Lower lobe of right lung (tissue), 2 donors: ENCODE results near the gene SBF1. TPM values are rescaled to one million over a fixed set of nuclear protein-coding genes. Genes with fewer than 3 reads are reported as not detected.
A peak's percentile ranks its signal among the peaks of the same experiment; 100 is the strongest.

Experiments used
- ATAC-seq, 2 donors: fragments of 200-7000 bp; cut with Tn5 transposase; one replicate each; pipeline ENCODE4 v1.9.1; 2020 to 2022; ENCODE audit warnings: mild to moderate bottlenecking in 2 of 2, moderate library complexity in 2 of 2
- DNase-seq: peaks from one replicate; pipeline ENCODE4 v3.0.0-alpha.2; 2020
- H3K27ac ChIP-seq: fragments of 200-600 bp; one replicate; pipeline ENCODE4 v1.8.0; 2022
- H3K27me3 ChIP-seq: fragments of 200-600 bp; one replicate; pipeline ENCODE4 v1.8.0; 2022; ENCODE audit warnings: low read depth
- H3K36me3 ChIP-seq: fragments of 200-600 bp; one replicate; pipeline ENCODE4 v1.8.0; 2022; ENCODE audit warnings: mild to moderate bottlenecking
- H3K4me1 ChIP-seq: fragments of 200-600 bp; one replicate; pipeline ENCODE4 v1.8.0; 2022
- H3K4me3 ChIP-seq: fragments of 200-600 bp; one replicate; pipeline ENCODE4 v1.8.0; 2022; ENCODE audit warnings: mild to moderate bottlenecking
- H3K9me3 ChIP-seq: fragments of 200-600 bp; one replicate; pipeline ENCODE4 v1.8.0; 2022
- intact Hi-C: fragments of 100-400 bp; cut with DNase I; formaldehyde crosslinking; loops from one replicate; pipeline ENCODE4 v1.11.0; 2022
- total RNA-seq: library from RNA; stranded (reverse); fragmentation: NEBNext Ultra II Directional; extraction: Animal tissue kit (Norgen Biotek cat#: 25700); gene quantifications from one replicate; pipeline ENCODE4 v1.2.1, GENCODE V29; 2021
- TF ChIP-seq, protein P1 (sequence below): fragments of 200-600 bp; IDR thresholded peaks from one replicate; pipeline ENCODE4 v1.8.0; 2022; ENCODE audit warnings: antibody characterized with exemption, mild to moderate bottlenecking
- donor health status: DM: no; HTN: yes; CAD: no; lungs with severe emphysema.

SBF1 gene
- total RNA-seq, 1 donor from 2014 or later = 59.0 TPM

DNA sequence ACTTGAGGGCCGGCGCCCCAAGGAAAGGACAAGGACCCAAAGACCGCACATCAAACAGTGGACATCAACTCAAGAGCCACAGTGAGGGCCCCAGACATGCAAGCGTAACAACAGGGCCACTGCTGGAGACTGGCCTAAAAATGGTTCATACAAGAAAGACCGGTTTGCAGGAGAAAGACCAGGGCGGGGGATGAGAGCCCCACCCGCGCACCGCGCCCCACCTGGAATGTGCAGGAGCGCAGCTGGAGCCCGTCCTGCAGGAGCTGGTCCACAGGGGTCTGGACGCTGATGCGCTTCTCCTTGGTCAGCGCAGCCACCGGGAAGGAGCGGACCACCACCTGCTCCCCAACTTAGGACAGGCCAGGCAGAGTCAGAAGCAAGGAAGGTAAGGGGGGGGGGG, 13.9 kb downstream of the SBF1 start:
- Histone ChIP-seq H3K4me1 (peaks cover 9% of the 10 kb centered on the region), H3K36me3 (peaks cover 100% of the 10 kb centered on the region), H3K27me3 (no peaks in the 10 kb centered on the region), H3K4me3 (no peak overlapping the region), H3K9me3 (no peaks in the 10 kb centered on the region), H3K27ac (no peak overlapping the region)
- TF ChIP-seq, protein P1, sequence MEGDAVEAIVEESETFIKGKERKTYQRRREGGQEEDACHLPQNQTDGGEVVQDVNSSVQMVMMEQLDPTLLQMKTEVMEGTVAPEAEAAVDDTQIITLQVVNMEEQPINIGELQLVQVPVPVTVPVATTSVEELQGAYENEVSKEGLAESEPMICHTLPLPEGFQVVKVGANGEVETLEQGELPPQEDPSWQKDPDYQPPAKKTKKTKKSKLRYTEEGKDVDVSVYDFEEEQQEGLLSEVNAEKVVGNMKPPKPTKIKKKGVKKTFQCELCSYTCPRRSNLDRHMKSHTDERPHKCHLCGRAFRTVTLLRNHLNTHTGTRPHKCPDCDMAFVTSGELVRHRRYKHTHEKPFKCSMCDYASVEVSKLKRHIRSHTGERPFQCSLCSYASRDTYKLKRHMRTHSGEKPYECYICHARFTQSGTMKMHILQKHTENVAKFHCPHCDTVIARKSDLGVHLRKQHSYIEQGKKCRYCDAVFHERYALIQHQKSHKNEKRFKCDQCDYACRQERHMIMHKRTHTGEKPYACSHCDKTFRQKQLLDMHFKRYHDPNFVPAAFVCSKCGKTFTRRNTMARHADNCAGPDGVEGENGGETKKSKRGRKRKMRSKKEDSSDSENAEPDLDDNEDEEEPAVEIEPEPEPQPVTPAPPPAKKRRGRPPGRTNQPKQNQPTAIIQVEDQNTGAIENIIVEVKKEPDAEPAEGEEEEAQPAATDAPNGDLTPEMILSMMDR = no peak
- ATAC-seq = peak; percentile 68 to 80
- DNase-seq = peak; percentile 73
- intact Hi-C loops = no loop called here

DNA sequence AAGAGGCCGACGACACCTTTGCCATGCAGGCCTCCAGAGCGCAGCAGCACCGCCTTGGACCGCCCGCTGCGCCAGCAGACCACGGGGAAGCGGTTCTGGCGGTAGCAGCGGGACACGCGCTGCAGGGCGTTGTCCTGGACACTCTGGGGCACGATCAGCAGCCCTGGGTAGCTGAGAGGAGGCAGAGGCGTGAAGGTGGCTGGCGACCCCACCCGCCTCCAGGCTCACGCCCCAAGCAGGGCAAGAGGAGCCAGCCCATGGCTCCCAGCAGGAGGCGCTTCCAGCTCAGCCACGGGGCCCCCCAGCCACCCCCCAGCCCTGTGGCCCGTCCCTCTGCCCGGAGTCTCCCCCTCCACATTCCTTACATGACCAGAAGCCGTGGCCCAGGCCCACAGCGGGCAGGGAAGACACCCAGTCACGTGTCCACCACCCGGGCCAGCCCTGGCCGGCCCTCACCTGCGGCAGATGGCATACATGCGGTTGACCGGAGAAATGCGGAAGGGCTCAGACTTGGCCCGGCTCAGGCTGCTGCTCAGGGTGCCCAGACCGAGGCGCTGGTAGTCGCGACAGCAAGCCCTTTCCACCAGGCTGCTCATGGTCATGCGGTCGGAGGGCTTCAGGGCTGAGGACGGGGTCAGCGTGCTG, 15.2 kb downstream of the SBF1 start:
- Histone ChIP-seq H3K9me3 (no peaks in the 10 kb centered on the region), H3K4me3 (no peak overlapping the region), H3K27me3 (no peaks in the 10 kb centered on the region), H3K27ac (no peak overlapping the region), H3K36me3 (peaks cover 100% of the 10 kb centered on the region), H3K4me1 (peaks cover 9% of the 10 kb centered on the region)
- no peak for DNase-seq
- TF ChIP-seq, protein P1 = no peak
- no peak for ATAC-seq
- intact Hi-C loops = no loop called here

DNA sequence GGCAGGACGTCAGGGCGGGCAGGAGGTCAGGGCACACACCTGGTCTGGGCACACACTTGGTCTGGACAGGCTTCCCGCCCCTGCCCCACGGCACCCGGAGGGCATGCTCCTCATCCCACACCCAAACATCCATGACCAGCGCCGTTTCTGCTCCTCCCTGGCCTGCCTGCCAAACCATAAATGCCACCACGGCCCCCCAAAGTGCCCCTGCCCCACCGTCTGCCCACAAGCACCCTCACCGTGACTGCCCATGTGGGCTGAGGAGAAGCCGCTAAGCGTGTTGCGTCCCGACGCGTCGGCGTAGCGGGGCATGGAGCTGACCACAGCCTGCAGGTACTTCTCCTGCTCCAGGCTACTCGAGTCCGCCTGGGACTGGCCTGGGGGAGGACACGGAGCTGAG, 15.8 kb downstream of the SBF1 start:
- Histone ChIP-seq H3K27ac (no peak overlapping the region), H3K4me3 (no peak overlapping the region), H3K4me1 (peaks cover 9% of the 10 kb centered on the region), H3K36me3 (peaks cover 100% of the 10 kb centered on the region), H3K9me3 (no peaks in the 10 kb centered on the region), H3K27me3 (no peaks in the 10 kb centered on the region)
- intact Hi-C loops = no loop called here
- TF ChIP-seq, protein P1 = no peak
- ATAC-seq (no peak), DNase-seq (no peak)

DNA sequence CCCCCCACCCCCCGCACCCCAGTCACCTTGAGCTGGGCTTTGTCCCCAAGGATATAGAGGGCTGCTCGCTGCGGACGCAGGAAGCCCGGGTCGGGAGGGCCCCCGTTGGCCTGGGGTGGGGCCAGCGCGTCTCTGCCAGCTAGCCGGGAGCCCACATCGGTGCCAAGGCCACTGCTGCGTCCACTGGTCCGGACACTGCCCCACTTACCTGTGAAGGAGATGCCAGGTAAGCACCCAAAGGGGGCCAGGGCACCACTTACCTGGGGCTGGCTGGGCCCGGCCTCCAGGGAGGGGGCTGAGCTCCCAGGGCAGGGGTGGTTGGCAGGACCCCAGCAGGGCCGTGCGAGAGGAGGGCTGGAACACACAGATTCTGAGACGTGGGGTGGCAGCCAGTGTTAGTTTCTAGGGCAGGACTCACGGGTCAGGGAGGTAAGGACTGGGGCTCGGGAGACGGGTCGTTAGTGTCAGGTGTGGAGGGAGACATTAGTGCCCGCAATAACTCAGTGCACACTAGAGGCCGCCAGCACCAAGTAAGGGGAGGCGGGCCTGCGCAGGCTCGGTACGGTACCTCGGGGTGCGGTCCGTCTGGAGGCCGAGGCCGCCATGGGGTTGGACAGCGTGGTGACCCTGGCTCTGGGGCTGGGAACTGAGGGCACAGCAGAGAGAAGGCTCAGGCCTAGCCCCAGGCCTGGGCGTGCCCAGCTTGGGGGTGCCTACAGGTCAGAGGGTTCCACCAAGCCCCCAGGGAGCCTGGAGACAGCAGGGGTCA, 18.2 kb downstream of the SBF1 start:
- ATAC-seq (no peak), DNase-seq (no peak)
- Histone ChIP-seq H3K4me1 (peaks cover 9% of the 10 kb centered on the region), H3K36me3 (peaks cover 99% of the 10 kb centered on the region), H3K27ac (no peak overlapping the region), H3K4me3 (no peak overlapping the region), H3K27me3 (no peaks in the 10 kb centered on the region), H3K9me3 (no peaks in the 10 kb centered on the region)
- TF ChIP-seq, protein P1 = no peak
- intact Hi-C loops = no loop called here

DNA sequence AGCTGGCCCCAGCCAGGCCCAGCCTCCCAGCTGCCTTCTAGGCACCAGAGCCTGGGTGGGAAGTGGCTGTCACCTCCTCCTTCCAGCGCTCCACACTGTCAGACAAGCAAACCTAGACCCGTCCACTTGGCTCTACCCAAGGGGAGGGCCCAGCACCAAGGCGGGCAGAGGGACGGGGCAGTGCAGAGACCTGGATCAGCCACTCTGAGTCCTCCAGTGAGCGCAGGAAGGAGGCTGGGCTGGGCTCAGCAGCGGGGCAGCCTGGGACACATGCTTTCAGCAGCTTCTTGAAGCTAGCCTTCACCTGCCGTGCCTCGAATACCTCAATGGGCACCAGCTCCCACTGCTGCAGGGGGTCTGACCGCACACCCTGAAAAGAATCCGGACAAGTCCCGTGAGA, 18.8 kb downstream of the SBF1 start:
- Histone ChIP-seq H3K27ac (no peak overlapping the region), H3K36me3 (peaks cover 97% of the 10 kb centered on the region), H3K4me3 (no peak overlapping the region), H3K9me3 (no peaks in the 10 kb centered on the region), H3K27me3 (no peaks in the 10 kb centered on the region), H3K4me1 (peaks cover 8% of the 10 kb centered on the region)
- ATAC-seq (no peak), DNase-seq (no peak)
- intact Hi-C loops = no loop called here
- TF ChIP-seq, protein P1 = no peak
